Muscle of arm (tissue), 14 donors: ENCODE data around the gene GSTO2. TPM values are rescaled to one million over a fixed set of nuclear protein-coding genes. Genes with fewer than 3 reads are reported as not detected.
"Not testable (repeated sequence)": the region's sequence is repeated elsewhere in the genome, so short reads cannot be mapped to it uniquely, and the experiment has no call there.

ENCODE experiments used
- DNase-seq: peaks from one replicate; pipeline ENCODE4 v3.0.0-alpha.2; 2013
- long read RNA-seq, 11 donors: transcript quantifications; one replicate each; lab custom pipeline, GENCODE V29; 2026
- polyA plus RNA-seq, 12 donors: library from polyadenylated mRNA; unstranded; fragments of 120-200 nt; gene quantifications; one replicate each; pipeline ENCODE4 v1.2.1, GENCODE V29; 2013; ENCODE audit not compliant: insufficient read length in 12 of 12

Gene GSTO2
- 10 to 100 TPM in 1 of 12 donors, 1 to 10 TPM in 2, under 1 TPM in 7, not detected in 2; 0.60 to 11.2 (median 0.93) TPM for polyA plus RNA-seq
- long read RNA-seq, donor 1, full-length matches to known transcripts = 3 of 3 reads
- long read RNA-seq, donor 1, partial matches to known transcripts = 0 of 3 reads
- long read RNA-seq, donor 1, other reads (novel, unspliced or antisense) = 0 of 3 reads
- long read RNA-seq, donor 2 = 0 reads
- long read RNA-seq, donor 3 = 0 reads
- long read RNA-seq, donor 4 = 0 reads
- long read RNA-seq, donor 5 = 0 reads
- long read RNA-seq, donor 6 = 0 reads
- long read RNA-seq, donor 7 = 0 reads
- long read RNA-seq, donor 8 = 0 reads
- long read RNA-seq, donor 9 = 0 reads
- long read RNA-seq, donor 10 = 0 reads
- long read RNA-seq, donor 11 = 0 reads

DNA sequence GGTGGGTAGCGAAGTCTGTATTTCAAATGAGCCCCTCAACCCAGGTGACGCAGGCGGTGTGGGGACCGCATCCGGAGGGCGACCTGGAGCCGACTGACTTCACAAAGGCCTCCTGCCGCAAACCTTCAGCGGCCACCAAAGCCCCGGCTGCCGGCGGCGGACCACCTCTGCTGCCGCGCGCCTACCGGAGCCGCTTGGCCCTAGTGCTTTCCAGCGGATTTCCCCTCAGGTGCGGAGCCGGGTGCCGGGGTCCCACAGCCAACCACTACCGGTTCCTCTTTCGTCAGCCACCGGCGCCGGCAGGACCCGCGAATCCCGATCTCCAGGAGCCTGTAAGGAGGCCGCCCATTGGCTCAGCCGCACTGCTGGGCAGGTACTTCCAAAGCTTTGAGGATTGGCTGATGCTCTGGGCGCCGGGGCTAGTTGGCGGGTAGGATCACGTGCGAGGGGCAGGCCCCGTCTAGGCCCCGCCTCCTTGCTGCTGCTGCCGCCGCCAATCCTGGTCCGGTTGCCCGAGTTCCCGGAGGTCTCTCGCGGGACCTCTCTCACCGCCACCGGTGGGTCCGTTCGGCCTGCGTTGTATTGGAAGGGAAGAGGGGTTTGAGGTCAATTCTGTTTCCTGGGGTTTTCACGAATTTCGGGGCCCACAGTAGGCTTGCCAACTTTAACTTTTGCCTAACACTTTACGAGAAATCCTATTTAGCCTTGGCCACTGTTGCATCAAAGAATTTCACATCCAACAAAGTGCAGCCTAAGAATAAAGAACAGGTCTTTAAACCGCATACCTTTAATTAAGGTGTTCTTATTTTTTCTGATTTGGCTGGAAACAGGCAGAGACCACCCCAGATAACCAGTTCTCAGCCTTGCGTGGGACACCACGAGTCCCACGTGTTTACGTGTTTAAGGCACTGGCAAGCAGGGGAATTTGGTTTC lies at the start of gene GSTO2:
TSS of gene GSTO2 (plus strand) at position 472 of the 933 bp plus-strand sequence. CDS start 5,732 bp downstream, outside the sequence.
- DNase-seq = peak; percentile 98

DNA sequence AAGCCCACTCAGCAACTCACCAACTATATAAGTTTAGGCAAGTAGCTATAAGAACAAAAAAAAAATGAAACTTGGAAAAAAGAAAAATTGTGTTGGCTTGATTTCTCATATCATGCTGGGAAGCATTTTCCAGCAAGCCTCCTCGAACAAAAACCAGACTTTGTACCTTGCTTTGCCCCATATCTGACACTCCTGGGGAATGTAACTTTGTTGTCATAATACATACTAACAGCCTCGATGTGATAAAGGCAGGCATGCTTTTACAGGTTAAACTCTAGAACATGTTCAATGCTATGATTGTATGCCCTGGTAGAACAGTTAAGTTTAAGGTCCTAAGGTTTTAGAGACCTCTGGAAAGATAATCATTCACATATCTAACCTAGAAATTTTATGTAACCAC lies 48.5 kb upstream of the GSTO2 start:
- no peak for DNase-seq

DNA sequence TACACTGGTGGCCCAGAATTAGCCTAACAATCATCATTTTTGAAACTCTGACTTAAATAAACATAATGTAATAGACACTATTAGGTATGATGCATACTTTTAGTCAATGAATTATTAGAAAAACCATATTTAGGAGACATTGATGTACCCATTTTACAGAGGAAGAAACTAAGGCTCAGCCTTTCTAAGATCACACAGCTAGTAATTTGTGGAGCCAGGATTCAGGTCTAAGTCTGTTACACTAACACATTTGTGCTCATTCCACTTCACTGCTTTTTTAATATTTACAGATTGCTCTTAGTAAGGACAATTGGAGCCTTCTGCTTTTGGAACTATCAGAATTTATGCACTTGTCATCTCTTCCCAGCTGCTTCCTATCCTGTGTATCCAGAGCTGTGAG lies 45.7 kb upstream of the GSTO2 start:
- DNase-seq = no peak

DNA sequence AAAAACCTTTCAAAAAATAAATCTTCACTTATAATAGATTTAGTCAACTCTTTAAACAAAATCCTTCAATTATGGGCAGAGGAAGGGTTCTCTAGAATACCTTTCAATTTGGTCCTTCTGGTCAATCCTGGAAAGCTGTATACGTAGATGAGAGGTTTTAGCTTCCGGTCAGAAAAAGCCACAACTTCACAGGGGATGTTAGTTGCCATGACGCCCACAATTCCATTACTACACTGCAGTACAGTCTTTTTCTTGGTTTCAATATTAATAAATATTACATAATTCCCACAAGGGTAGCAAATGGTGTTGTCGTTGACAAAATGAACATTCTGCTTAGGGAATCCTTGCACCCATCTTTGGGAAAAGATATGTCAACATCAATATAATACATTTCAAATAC lies 38.5 kb upstream of the GSTO2 start:
- DNase-seq = no peak

DNA sequence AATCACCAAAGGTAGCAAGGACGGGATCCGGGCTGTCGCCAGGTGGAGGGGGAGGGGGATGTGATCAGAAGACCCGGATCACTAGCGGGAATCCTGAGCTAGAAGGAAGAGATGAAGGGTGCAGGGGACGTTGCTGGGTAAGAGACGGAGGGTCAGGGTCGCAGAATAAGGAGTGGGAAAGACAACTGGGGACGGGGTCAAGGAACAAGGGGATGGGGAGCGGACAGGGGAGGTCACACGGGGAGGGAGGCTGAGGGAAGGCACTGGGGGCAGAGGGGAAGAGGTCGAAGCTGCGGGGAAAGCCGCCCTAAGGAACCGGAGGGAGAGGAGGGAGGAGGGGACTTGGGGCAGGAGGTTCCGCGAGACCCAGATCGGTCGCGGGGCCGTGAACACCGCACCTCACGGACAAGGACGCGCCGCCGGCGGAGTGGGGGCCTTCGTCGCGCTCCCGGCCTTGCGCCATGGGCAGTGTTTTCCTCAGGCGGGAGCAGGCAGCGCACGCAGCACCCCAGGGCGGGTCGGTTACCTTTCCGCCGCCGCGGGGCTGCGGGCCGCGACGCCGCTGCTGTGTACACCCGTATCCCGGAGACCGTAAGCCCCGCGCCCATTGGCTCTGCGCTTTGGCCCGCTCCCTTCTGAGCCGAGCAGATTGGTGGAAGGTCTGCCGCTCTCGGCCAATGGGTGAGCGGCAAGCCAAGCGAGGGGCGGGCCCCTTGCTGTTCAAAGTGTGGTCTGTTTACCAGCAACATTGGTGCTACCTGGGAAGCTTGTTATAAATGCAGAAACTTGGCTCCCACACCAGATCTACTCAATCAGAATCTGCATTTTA lies 37.0 kb upstream of the GSTO2 start, which contains the start of gene CFAP43:
TSS of gene CFAP43 (minus strand) at position 581 of the 829 bp plus-strand sequence. CDS start at position 463, 118 bp downstream.
- peak; percentile 98 for DNase-seq

DNA sequence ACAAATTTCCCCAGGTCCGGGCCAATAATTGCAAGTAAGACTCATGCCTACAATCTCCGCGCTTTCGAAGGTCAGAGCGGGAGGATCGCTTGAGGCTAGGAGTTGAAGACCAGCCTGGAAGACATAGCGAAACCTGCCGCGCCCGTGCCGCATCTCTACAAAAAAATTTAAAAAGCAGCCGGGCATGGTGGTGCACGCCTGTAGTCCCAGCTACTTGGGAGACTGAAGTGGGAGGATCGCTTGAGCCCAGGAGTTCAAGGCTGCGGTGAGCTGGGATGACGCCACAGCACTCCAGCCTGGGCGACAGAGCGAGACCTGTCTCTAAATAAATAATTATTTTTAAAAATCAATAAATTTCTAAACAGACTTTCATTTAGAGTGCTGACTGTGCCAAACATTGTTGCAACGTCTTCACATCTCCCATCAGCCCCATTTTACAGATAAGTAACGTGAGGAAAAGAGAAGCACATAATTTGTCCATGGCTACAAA lies 36.3 kb upstream of the GSTO2 start:
- DNase-seq = no peak

DNA sequence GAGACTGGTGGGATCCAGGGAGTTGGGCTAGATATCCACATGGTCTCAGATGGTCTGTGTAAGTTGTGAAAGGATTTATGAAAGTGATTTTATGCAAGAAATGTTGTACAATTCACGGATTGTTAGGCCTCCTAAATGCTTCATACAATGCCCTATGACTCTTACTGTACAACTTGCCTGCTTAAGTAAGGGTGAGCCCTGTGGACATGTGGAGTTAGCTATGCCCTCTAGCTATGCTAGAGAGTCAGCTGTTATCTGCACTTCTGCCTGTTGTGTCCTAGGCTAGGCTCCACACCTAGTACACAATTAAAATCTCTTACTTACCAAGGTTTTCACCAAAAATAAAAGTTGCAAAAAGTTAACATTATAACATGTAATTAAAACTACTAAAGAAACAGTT lies 35.2 kb upstream of the GSTO2 start:
- no peak for DNase-seq

DNA sequence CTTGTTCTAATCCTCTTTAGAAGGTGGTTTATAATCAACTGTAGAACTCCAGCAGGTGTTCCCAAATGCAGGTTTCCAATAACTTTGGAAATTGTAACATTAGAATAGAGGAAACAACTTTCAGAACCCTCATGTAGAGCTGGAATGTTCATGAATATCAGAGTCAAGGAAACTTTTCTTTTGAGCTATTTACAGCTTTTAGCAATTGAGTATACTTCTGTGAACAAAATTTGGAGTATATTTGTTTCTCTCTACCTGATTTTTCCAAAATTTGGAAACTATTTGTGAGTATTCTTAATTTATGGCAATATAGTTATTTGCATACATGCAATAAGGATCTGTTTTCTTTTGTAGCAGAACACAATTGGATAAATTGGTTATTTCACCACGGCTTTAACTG lies 34.0 kb upstream of the GSTO2 start:
- DNase-seq = no peak

DNA sequence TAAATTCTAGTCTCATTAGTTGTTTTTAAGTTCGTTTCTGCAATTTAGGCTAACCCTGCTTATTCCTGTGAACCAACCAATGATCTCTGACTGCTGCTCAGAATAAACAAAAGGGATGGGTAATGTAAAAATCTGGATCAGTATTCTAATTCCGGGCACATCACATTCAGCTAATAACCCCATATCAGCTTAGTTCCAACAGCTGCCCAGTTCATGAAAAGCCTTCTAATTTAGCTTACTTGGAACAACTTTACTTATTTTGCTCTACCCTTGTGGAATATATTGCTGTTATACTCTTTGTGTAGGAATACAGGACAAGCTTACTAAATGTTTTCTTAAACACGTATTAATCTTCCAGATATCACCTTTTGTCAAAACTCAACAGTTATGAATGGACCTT lies 33.2 kb upstream of the GSTO2 start:
- no peak for DNase-seq

DNA sequence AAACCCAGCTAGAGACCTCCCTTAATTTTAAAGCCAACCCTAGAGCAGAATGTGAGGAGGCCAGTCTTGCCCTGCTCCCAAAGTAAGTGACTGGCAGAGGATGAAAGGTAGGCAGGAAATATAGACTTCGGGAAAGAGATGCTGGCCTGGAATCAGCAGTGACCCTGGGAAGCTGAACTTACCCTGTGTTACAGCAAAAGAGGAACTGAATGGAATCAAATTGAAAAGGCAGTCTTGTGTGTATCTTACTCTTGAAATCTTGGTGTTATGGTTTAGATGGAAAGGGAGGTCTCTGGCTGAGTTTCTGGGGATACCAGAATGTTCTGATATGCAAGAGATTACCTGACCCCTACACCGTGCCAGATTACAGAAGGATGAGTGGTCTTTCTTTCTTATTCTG lies 28.9 kb upstream of the GSTO2 start:
- no peak for DNase-seq

DNA sequence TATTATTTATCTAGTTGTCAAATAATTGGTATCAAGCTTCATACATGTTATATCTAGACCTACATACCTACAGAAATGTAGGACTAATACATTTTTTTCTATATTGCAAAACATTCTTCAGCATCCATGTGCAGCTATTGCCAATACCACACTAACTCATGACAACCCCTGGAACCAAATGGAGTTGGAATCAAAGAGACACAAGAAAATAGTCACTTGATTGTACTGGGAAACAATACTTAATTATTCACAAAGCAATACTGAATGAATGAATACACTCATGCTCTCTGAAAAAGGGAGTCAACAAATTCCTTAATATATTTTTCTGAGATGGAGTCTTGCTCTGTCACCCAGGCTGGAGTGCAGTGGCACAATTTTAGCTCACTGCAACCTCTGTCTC lies 26.4 kb upstream of the GSTO2 start:
- DNase-seq = no peak

DNA sequence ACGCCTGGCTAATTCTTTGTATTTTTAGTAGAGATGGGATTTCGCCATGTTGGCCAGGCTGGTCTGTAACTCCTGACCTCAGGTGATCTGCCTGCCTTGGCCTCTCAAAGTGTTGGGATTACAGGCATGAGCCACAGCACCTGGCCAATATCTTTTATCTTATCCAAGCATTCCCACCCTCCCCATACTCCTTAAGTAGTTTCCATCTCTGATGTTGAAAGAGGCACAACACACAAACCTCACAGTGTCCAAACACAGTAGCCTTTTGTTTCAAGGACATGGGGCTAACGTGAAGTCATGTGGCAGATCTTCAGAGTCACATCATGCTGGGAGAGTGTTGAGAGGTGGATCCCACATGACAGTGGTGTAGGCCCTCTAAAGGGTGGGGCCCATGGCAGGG lies 26.0 kb upstream of the GSTO2 start:
- DNase-seq = not testable (repeated sequence)

DNA sequence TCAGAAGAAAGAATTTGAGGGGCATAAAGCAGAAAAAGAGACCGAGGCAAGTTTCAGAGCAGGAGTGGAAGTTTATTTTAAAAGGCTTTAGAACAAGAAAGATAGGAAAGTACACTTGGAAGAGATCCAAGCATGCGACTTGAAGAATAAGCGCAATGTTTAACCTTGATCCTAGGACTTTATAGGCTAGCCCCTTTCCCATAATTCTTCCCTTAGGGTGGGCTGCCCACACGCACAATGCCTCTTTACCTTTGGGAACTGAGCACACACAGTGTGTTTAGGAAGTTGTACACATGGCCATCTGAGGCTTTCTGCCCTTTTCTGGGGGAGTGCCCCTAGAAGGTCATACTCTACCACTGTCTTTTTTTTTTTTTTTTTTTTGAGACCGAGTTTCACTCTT lies 25.5 kb upstream of the GSTO2 start:
- DNase-seq = no peak

DNA sequence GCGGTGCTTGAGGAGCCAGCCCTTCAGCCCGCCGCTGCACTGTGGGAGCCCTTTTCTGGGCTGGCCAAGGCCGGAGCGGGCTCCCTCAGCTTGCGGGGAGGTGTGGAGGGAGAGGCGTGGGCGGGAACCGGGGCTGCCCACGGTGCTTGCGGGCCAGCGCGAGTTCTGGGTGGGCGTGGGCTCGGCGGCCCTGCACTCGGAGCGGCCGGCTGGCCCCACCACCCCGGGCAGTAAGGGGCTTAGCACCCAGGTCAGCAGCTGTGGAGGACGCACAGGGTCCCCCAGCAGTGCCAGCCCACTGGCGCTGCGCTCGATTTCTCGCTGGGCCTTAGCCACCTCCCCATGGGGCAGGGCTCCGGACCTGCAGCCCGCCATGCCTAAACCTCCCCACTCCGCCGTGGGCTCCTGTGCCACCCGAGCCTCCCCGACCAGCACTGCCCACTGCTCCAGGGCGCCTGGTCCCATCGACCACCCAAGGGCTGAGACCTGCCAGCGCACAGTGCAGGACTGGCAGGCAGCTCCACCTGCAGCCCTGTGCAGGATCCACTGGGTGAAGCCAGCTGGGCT lies 23.8 kb upstream of the GSTO2 start:
- no peak for DNase-seq

DNA sequence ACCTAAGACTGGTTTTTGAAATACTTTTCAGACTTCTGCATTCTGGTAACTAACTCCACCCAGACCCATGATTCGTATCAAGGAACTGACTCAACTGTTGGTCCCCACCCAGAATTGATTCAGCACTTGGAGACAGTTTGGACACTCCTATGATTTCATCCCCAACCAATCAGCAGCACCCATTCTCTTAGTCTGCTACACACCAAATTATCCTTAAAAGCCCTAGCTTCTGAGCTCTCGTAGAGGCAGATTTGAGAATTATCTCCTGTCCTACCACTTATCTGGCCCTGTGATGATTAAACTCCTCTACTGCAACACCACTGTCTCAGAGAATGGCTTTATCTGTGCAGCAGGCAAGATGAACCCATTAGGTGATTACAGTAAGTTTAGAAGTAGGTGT lies 22.0 kb upstream of the GSTO2 start:
- DNase-seq = no peak

DNA sequence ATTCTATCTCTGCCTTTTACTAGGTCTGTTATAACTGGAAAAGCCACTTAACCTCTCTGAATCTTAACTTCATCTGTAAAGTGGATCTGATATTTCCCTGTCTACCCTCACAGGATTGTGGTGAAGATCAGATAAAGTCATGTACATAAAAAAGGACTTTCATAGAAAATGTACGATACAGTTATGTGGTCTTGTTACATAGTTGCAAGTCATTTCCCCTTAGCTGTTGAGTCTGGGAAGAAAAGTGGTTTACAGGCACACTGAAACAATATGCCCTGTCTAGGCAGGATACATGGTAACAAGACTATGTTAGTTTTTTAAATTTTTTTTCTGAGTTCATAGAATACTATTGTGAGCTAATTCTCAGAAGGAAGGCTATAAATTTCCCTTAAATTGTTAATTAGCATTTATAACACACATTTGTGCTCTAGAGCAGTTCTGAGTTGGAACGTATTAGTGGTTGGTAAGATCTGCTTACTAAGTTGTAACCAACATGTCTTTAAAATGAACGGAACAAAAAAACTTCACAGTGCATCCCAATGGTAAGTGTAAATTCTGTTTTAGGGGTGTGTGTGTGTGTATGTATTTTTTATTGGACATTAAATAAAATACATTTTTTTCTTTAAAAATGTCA lies 21.4 kb upstream of the GSTO2 start:
- DNase-seq = no peak

DNA sequence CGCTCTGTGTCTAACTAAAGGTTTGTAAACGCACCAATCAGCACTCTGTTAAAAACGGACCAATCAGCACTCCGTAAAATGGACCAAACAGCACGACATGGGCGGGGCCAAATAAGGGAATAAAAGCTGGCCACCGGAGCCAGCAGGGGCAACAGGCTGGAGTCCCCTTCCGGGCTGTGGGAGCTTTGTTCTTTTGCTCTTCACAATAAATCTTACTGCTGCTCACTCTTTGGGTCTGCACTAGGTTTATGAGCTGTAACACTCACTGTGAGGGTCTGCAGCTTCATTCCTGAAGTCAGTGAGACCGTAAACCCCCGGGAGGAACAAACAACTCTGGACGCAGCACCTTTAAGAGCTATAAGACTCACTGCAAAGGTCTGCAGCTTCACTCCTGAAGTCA lies 20.1 kb upstream of the GSTO2 start:
- DNase-seq = not testable (repeated sequence)

DNA sequence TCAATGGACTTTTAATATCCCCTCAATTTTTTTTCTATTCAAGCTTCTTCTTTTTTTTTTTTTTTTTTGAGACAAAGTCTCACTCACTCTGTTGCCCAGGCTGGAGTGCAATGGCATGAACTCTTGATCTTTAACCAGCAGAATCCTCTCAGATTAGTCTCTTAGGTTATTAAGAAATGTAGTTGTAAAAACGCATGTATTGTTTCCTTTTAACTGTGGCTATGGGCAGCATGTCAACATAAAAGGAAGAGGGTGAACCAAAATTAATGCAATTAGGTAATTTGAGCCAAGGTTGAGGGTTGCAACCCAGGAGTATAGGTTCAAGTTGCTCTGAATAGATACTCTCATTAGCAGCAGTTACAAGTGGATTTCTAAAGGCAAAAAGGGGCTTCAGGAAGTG lies 18.6 kb upstream of the GSTO2 start:
- no peak for DNase-seq

DNA sequence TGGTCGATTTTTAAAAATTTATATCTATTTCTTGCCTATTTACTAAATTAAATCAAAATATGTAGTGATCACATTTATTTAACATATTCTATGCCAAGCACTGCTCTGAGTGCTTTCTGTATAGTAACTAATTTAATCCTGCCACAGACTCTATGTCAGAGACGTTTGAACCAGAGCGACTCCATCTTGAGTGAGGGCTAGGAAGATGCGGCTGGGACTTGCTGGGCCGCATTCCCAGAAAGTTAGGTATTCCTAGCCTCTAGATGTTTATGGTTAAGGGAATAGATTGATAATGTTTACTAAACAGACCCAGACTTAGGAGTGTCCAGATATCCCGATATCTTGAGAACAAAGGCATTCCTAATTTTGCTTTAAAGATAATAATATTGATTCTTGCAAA lies 17.5 kb upstream of the GSTO2 start:
- no peak for DNase-seq

DNA sequence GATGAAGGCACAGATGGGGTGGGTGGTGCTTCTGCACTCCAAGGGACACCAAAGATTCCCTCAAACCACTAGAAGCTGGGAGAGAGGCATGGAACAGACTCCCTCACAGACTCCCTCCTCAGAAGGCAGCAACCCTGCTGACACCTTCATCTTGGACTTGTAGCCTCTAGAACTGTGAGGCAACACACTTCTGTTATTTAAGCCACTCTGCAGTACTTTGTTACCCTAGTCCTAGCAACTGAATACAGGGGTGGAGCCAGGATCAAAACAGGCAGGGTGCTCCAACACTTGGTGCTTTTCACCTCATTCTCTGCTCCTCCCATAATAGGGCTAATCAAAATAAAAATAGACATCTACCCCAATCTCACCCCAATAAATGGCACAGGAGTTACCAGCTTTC lies 16.6 kb upstream of the GSTO2 start:
- no peak for DNase-seq

DNA sequence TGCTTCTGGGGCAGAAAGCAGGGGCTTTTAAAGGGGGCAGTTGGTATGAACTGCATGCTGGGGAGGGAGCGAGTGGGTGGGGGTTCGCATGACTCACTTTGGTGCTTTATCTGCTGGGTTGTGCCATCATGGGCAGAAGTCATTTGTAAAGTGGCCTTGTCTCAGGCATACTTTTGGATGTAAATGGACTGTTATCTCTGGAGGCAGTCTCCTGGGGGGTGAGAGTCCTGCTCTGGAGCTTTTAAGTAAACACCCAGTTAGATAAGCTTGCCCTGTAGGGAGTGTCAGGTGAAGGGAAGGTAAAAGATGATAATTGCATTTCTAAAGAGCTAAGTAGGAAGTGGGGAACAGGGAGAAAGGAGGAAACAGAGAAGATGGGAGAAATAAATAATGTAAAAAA lies 15.9 kb upstream of the GSTO2 start:
- no peak for DNase-seq
